ENCODE results near the gene SLC52A3.

The SLC52A3 gene

DNA sequence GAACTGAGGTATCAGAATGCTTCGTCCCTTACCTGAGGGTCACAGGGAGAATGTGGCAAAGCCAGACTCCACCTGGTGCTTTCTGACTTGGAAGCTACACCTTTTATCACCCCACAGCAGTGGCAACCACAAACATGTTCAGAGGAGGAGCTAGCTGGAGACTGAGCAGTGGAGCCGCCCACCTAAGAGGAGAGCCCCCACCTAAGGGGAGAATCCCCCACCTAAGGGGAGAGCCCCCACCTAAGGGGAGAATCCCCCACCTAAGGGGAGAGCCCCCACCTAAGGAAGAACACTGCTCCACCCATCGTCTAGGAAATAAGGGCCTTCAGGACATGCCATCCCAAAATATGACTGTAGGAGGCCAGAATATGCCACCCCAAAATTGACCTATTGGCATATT is 4.0 kb downstream of the SLC52A3 start:
- no peak for DNase-seq

DNA sequence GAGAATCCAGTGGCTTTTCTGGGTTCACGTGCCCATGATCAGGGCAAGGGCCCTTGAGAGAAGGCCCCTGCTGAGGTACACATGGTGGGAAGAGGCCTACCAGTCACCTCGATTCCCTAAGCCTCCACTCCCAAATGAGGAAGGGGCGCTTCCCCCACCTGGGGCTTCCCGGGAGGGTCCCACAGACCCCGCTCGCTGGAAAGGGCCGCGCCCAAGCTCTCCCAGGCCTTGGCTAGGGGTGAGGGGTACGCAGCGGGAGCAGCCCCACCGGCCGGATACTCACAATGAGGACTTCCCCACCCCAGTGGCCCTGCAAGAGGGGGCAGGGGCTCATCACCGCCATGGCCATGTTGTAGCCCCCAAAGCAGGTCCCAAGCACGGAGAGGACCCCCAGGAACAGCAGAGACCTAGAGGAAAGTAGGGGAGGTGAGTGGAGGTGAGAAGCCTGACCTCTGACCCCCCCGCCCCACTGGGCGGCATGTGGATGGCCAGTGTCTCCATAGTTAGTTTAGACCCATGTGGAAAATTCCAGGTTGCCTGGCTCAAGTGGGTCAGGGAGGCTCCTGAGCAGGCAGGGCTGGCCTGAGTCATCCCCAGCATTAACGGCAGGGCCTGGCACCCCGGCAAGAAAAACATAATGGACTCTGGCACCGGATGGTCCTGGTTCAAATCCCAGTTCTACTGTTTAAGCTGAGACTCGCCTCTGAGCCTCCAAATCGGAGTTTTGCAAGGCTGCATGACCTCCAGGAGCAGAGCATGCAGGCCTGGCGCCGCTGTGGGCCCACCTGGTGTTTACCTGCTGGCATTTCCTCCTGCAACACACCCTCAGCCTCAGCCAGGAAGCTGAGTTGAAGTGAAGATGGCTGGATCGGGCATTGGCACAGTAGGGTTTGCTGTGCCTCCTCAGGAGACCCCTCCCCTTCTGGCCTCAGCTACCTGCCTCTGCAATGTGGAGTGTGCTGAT is 6.6 kb downstream of the SLC52A3 start:
- no peak for DNase-seq

DNA sequence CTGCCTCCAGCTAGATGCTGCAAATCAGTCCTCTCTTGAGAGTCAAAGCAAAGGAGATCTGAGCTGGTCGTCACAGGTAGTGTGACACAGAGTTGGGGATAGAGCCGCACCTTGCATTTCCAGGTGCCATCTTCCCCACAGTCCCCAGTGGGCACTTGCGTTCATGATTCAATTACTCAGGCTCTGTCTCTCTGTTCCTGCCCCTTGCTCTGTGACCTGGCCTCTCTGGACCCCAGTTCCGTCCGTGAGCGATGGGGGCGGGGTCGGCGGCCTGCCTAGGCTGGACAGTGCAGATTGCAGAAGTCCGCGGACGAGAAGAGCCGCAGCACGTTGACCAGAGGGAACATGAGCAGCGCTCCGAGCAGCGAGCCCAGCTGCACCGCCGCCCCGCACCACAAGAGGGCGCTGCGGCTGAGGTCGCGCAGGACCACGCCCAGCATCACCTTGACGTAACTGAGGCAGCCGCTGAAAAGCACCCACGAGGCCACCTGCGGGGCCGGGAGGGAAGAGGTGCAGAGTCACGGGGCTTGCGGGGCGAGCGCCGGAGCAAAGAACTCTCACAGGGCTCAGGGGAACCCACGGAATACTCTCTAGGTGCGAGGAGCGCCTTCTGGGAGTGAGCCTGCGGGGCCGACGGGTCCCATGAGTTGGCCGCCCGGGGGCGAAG is 7.4 kb downstream of the SLC52A3 start:
- DNase-seq: no peak

DNA sequence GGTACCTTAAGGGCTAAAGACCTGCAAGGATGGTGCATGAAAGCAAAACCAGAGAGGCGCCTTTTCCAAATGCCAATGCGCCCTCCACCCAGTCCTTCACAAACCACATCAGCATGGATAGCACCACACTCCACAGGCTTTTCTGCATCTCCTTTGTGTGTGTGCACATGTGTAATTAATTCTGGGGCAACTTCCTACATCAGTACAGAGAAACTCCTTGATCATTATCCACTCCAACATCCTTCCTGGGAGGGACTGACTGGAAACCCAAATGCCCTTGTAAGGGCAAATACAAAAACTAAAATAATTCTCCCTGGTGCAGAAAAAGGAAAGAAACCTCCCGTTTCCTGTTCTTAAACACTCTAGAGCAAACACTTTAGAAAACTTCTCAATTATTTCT is 10.8 kb downstream of the SLC52A3 start:
- no peak for DNase-seq

DNA sequence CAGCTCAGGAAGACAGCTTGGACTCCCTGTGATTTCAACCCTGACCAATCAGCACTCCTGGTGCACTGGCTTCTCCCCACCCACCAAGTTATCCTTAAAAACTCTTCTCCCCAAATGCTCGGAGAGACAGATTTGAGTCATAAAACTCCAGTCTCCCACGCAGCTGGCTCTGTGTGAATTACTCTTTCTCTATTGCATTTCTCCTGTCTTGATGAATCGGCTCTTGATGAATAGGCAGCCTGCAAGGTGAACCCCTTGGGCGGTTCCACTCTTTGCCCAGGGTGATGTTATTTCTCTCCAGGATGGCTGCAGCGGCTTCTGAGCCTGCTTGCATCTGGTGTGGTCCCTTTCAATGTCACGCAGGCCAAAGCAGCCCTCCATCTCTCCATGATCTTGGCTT is 12.4 kb downstream of the SLC52A3 start:
- no peak for DNase-seq

DNA sequence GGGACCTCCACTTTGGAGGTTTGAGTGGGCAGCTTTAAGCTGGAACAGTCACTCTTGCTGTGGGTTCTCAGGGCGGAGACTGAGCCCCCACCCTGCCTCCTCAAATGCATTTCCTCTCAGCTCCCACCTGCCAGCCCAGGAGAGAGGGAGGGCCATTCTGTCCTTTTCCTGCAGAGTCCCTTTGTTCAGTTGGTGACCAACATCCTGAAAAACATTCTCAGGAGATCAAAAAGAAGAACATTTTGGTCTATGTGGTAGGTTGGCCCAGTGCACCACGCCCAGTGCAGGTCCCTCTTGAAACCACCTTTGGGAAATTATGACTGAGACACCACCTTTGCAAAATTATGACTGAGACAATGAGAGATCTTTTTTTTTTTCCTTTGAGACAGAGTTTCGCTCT is 13.4 kb downstream of the SLC52A3 start:
- DNase-seq: no peak

DNA sequence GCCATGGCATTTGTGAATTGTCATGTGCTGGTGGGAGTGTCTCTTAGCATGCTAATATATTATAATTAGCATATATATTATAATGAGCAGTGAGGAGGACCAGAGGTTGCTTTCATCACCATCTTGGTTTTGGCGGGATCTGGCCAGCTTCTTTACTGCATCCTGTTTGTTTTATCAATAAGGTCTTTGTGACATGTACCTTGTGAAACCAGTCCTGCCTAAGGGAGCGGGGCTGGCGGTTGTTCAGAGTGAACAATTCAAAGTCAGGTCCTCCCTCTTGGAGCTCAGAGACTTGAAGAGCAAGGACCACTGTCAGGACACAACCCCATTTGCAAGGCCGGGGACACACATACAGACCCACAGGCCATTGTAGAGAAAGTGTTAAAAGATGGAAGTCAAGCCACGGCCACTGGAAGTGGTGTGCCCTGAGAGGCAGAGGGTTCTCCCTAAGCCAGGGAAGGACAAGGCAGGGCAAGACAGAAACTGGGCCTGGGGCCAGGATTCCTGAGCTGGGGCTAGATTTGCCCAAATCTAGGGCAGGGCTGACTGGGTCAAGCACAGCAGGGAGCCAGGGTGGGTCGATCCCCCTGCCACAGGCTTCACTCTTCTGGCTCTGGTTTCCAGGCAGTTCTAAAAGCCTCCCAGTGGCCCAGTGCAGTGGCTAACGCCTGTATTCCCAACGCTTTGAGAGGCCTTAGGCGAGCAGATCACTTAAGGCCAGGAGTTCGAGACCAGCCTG is 14.2 kb downstream of the SLC52A3 start:
- DNase-seq: no peak

DNA sequence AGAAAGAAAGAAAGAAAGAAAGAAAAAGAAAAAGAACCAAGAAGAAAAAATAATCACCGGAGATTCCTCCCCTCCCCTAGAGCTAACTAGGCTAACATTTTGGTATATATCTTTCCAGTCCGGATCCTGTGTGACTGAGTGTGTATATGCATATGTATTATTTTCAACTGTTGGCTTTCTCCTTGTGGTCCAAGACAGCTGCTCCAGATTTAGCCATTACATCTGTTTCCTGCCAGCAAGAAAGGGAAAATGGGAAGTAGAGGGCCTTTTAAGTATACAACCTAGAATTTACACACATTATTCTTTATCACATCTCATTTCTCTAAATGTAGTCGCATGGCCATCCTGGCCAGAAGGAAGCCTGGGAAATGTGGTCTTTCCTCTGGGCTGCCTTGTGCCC is 15.2 kb downstream of the SLC52A3 start:
- DNase-seq: no peak

DNA sequence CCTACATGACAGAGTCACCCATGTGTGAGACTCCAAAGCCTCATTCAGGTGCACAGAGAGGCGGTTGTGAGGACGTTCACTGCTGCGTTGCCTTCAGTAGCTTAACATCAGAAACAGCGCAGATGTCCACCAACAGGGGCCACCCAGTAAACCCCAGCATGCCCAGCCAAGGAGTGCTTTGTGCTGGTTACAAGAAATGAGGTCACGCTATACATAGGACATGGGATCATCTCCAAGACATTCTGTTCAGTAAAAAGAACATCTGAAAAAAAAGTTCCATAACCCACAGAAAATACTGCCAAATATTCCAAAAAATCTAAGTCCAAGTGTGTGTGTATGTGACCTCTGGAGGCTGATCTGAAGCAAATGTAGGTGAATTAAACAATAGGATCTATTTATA is 16.0 kb downstream of the SLC52A3 start:
- no peak for DNase-seq

DNA sequence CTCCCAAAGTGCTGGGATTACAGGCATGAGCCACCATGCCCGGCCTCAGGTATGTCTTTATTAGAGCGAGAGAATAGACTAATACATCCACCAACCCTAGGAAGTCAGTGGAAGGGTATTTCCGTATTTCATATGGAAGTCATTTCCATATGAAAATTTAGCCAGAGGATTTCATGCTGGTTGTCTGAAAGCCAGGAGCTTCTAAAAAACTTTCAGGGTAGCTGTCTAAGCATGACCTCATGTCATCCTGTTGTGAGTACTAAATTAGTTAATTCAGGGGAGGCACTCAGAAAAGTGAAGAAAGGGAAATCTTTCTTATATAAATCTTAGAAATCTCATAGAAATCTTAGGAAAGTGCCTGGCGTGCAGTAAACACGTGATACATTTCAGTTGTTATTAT is 16.5 kb downstream of the SLC52A3 start:
- DNase-seq: no peak

DNA sequence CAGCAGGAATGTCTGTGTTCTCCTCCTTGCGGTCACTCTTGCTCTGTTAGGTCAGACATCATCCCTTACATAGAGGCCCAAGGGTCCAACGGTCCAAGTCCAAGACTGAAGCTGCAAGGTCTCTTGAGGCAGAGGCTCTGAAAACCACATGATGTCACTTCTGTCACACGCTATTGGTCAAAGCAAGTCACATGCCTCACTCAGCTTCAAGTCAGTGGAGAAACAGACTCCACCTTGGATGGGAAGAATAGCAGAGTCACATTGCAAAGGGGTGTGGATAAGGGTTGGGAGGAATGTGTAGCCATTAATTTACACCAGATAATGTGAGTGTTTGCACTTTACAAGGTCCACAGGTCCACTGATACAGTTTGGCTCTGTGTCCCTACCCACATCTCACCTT is 17.5 kb downstream of the SLC52A3 start:
- DNase-seq: peak; percentile 37

DNA sequence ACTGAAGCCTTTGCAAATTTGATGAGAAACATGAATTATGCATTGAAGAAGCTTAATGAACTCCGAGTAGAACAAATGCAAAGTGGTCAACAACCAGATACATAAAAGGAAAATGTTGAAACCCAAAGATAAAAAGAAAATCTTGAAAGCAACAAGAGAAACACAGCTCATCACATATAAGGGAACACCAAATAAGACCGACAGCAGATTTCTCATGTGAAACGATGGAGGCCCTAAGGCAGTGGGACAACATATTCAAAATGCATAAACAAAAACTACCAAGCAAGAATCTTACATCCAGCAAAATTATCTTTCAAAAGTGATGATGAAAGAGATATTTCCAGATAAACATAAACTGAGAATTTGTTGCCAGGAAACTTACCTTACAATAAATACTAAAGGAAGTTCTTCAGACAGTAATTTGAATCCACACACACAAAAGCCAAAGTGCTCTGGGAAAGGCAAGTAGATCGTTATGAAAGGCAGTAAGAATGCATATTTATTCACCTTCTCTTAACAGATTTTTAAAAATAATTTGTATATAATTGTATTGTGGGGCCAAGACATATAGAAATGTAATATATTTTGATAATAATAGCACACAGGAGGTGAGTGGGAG is 22.5 kb downstream of the SLC52A3 start:
- DNase-seq: no peak

DNA sequence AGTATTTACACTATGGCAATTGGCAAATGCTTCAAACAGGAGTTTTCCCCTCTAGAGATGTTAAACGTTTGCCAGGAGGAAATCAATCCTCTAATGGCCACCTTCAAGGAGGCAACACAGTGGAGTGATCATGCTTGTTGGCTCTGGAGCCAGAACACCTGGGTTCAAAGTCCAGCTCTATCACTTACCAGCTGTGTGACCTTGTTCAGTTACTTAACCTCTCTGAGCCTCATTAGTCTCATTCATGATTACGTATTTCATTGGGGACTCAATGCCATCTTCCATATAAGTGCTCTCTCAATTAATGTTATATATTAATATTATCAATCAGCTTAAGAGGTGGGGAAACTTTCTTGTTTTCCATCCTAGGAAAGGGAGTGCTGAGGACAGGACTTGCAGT is 26.1 kb downstream of the SLC52A3 start:
- DNase-seq: no peak

DNA sequence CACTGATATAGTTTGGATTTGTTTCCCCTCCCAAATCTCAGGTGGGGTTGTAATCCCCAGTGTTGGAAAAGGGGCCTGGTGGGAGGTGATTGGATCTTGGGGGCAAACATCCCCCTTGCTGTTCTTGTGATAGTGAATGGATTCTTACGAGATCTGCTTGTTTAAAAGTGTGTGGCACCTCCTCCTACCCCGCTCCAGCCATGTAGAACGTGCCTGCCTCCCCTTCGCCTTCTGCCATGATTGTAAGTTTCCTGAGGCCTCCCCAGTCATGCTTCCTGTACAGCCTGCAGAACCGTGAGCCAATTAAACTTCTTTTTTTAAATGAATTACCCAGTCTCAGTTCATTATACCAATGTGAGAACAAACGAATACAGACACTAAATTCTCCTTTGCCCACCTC is 26.7 kb downstream of the SLC52A3 start:
- no peak for DNase-seq

DNA sequence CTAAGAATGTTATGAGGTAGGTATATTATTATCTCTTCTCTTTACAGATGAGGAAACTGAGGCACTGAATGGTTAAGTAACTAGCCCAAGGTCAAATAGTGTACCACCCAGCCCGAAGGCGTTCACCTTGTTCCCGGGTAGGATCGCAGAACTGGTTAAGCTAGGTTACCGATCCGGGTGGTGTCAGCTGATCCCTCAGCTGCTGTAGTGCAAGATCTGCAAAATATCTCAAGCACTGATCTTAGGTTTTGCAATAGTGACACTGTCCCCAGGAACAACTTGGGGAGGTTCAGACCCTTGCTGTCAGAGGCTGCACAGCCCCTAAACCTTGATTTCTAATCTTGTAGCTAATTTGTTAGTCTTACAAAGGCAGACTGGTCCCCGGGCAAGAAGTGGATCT is 28.1 kb downstream of the SLC52A3 start:
- DNase-seq: no peak

DNA sequence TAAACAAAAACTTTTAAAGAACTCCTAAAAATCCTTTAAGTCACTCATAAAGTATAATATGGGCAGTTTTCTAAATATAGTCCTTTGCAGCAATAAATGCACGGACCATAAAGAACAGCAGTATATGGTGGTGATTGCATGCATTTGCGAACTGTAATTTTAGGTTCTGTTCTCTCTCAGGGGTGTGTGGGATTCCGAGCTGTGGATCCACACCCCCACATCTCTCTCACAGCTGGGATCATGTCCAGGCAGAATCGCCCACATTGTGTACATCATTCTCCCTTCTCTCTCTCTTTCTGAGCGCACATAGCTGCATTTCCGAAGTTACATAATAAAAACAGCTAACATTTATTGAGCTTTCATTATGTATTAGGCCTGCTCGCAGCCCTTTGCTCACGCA is 28.6 kb downstream of the SLC52A3 start:
- DNase-seq: no peak

DNA sequence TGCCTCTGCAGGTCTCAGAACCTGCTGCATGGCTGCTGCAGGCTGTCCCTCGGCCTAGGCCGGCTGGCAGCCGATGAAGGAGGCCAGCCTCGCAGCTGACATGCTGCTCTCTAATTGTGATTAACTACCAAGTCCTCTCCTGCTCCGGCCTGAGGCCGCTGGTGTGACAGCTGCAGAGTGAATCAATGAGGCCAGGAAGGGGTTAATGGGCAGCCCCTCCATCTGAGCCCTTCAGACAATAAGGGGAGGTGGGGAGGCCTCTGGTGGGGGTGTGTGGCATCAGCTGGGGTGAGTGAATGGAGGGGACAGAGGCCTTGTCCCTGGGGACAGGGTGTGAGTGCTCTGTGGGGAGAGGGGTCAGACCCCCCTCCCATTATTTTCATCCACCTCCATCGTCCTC is 34.4 kb downstream of the SLC52A3 start:
- DNase-seq: no peak

DNA sequence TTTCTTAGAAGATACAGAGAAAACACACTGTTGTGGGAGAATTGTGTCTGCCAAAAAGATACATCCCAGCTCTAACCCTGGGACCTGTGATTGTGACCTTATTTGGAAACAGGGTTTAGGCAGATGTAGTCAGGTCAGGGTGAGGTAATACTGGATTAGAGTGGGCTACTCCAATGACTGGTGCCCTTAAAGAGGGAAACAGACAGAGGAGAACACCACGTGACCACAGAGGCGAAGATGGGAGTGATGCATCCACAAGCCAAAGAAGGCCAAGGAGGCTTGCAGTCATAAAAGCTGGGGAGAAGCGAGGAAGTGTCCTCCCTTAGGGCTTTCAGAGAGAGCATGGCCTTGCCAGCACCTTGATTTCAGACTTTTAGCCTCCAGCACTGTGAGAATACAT is 35.6 kb downstream of the SLC52A3 start:
- DNase-seq: no peak

DNA sequence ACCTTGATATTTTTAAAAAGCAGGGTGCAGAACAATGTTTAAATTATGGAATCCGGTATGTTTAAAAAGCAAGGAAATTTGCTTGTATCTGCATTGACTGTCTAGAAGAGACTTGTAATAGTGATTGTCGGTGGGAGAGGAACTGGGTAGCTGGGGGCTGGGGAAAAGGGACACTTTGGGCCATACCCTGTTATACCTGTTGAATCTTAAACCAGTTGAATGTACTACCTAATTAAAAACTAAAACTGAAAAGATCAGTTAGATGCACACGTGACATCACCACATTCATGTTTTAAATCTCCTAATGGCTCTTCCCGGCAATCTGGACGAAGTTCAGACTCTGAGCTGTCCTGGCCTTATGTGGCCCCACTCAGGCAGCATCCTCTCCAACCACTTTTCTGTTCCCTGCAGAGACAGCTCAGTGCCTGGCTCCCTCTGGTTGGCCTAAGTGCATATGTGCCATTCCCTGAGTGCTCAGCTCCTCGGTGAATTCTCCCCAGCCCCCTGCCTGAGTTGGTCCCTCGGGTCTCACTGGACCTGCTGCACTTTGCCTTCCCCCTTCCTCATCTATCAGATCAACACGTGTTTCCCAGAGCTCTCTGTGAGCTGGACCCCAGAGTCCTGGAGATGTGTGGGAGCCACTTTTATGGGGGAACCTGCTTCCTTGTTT is 36.3 kb downstream of the SLC52A3 start:
- DNase-seq: no peak

DNA sequence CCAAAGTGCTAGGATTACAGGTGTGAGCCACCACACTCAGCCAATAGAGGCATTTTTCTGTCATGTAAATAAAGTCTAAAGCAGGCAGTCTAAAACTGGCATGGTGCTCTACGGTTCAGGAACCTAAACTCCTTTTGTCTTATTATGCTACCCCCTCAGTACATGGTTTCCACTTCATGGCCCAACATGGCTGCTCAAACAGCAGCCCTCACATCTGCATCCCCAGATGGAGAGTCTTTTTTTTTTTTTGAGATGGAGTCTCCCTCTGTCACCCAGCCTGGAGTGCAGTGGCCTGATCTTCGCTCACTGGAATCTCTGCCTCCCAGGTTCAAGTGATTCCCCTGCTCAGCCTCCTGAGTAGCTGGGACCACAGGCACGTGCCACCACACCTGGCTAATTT is 38.3 kb downstream of the SLC52A3 start:
- DNase-seq: no peak

DNA sequence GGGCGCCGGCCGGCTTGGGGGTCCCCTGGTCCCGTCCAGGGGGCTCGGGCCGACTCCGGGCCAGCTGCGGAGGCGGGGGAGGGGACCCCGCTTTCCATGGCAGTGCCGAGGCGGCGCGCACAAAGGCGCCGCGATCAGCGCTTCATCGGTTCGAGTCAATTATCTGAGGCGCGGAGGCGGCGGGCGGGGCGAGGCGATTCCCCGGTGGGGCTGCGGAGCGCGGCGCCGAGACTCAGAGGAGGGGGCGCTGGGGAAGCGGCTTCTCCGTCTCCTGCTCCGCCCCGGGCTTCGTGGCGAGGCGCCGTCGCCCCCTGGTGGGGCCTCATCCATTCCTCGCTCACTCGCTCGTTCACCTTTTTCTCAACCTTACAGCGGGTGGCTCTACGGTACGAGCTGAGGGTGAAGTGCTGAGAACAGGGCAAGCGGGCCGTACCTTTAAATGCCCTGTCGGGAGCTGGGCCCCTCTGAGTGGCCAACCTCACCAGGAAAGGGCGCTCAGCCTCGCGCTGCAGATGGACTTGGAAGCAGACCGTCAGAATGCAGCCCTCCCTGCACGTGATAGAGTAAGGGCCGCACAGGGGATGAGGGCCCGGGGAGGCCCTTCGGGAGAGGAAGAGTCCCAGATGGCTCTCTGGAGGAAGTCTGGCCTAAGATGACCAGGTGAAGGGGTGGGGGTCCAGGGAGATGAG is 39.9 kb downstream of the SLC52A3 start:
- peak; percentile 59 for DNase-seq

DNA sequence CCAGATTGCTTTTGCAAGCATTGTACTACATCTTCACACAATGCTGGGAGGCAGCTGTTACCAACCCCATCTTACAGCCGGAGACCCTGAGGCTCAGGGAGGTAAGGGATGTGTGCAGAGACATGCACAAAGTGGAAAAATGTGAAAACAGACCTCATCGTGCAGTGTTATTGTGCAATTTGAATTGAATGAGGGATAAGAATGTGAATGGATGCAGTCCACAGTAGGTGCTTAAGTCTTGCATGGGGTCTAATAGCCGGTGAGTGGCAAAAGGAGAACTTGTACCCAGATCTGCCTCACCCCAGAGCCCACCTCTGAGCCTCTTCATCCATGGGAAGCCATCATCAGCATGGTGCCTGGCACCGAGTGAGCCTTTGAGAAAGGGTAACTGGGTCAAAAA is 42.1 kb downstream of the SLC52A3 start:
- no peak for DNase-seq

All from hematopoietic multipotent progenitor cell treated with erythropoietin and hydrocortisone succinate and interleukin-3 and kit ligand, for 8 days (in vitro differentiated cells).